ENCODE results near the gene SPPL3.
"Not testable (repeated sequence)": the region's sequence is repeated elsewhere in the genome, so short reads cannot be mapped to it uniquely, and the experiment has no call there.

The SPPL3 gene

DNA sequence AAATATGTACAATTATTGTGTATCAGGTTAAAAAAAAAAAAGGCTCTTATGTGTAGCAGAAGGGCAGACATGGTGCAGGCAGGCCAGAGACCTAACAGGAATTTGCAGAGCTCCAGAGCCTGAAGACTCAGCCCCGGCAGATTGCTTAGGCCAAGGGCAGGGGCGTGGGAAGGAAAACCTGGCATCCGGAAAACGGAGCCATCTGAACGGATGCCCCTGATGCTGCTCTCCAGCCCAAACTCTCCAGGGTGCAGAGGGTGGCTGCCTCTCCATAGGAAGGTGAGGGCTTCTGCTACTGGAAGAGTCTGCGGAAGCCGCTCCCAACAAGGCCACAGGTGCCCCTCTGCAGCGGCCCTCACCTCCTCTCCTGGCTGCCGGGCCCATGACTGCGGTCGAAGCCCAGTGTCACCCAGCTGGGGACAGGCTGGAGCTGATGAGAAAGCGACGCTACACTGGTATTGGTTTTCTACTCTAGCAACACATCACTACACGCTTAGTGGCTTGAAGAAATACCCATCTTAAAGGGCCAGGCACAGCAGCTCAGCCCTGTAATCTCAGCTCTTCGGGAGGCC is 159.2 kb downstream of the SPPL3 start:
- no peak for DNase-seq (ENCODE audit: low spot score)

DNA sequence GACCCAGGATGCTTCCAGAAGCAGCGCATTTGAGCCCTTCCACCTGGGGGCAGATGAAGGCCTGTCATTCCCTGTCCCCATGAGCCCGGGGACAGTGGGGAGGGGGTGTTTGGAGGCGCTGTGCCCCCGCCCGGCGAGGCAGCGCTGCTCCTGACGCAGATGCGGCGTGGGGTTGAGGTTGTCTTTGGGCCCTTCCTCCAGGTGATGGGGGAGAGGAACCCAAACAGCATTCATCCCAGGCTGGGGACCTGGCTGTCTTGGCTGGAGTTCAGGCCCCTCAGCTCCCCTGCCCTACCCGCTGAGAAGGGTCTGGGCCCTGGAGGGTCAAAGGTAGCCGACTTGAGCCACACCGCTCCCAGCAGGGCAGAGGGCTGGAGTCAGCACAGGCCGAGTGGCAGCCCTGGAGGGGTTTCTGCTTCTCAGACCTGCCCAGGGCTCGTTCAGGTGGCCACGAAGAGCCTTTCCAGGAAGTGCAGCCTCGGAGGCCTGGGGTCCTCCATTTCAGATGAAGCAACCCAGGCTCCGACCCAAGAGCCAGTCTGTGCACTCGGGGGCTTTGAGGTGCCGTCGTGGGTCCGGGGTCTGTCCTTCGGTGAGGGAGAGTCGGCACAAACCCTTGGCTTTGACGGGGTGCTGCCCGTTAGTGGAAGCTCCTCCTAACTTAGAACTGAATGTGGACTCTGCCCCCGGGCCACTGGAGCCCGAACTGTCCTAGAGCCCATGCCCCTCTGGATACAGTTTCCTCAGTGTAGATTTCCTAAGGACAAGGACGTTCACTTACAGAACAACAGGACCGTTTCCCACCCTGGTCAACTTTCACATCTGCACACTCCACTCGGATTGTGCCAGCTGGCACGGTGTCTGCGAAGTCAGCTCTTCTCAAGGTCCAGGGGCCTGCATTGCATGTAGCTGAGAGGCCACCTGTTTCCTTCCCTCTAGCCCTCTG is 162.4 kb downstream of the SPPL3 start:
- DNase-seq (ENCODE audit: low spot score): no peak

DNA sequence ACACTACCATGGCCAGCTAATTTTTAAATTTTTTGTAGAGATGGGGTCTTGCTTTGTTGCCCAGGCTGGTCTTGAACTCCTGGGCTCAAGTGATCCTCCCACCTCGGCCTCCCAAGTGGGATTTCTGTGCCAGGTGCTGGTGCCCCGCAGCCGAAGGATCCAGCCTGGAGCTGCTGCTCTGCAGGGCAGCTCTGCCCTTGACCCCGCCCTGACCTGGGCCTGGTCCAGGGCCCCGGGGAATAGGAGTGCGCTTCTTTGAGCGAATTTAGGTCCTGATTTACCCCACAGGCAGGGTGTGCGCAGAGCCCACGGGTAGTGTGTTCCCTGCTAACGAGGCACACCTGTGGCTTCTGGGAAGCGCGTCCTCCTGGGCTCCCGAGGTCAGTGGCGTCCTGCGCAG is 163.3 kb downstream of the SPPL3 start:
- no peak for DNase-seq (ENCODE audit: low spot score)

DNA sequence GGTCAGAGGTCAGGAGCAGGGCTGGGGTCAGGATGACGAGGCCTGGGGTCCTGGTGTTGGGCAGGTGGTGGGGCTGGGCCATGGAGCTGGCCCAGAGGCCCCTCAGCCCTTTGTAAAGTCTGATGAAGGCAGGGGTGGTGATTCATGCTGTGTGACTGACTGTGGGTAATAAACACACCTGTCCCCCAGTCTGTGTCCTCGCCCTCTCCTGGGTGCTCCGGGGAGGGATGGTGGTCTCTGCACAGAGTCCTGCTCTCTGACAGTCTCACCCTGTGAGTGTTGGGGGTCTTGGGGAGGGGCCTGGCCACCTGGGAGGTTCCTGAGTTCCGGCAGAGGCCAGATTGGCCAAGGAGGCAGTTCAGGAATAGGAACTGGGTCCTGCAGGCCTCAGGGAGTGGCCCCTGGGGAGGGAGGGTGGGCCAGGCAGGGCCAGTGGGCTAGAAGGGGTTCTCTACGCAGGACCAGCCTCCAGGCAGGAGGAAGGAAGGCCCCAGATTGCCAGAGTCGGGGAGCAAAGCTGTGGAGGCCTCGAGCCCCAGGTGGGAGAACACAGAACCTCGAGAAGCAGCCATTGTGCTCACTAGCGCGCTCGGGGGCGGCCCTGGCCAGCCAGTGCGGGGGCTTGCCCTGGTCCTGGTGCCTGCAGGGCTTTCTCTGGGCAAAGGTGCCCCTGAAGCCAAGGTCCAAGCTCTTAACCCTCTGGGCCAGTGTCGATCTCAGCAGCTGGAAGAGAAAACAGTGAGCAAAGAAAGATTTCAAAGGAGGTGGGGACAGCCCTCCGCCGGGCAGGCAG is 164.1 kb downstream of the SPPL3 start:
- DNase-seq (ENCODE audit: low spot score): no peak

DNA sequence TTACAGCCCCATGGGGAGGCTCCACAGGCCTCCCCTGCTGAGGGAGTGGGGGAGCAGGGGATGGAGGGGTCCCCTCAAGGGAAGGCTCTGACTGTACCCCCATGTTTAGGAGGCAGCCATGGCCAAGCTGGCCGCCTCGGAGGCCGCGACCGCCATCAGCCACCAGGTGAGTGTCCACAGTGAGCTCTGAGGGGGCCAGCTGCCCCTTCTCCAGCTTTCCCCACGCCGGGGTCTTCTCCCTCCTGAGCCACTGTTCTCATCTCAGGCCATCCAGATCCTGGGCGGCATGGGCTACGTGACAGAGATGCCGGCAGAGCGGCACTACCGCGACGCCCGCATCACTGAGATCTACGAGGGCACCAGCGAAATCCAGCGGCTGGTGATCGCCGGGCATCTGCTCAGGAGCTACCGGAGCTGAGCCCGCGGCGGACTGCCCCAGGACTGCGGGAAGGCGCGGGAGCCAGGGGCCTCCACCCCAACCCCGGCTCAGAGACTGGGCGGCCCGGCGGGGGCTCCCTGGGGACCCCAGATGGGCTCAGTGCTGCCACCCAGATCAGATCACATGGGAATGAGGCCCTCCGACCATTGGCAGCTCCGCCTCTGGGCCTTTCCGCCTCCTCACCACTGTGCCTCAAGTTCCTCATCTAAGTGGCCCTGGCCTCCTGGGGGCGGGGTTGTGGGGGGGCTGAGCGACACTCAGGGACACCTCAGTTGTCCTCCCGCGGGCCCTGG is 165.0 kb downstream of the SPPL3 start:
- no peak for DNase-seq (ENCODE audit: low spot score)

DNA sequence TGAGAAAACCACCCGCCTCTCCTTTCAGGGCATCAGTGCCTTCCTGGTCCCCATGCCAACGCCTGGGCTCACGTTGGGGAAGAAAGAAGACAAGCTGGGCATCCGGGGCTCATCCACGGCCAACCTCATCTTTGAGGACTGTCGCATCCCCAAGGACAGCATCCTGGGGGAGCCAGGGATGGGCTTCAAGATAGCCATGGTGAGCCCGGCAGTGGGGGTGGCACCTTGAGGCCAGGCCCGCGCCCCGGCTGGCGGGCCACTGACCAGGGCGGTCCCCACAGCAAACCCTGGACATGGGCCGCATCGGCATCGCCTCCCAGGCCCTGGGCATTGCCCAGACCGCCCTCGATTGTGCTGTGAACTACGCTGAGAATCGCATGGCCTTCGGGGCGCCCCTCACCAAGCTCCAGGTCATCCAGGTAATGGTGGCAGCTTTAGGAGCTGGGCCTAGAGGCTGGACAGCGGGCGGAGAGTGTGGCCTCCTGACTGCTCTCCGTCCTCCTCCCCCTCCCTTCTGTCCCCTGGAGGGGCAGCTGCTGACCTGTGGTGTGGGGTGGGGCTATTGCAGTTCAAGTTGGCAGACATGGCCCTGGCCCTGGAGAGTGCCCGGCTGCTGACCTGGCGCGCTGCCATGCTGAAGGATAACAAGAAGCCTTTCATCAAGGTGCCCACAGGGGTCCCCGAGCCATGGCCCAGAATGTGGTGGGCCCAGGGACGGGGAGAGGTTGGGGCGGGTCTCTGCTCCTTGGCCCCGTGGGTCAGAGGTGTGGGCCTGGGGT is 165.7 kb downstream of the SPPL3 start:
- DNase-seq (ENCODE audit: low spot score): no peak

DNA sequence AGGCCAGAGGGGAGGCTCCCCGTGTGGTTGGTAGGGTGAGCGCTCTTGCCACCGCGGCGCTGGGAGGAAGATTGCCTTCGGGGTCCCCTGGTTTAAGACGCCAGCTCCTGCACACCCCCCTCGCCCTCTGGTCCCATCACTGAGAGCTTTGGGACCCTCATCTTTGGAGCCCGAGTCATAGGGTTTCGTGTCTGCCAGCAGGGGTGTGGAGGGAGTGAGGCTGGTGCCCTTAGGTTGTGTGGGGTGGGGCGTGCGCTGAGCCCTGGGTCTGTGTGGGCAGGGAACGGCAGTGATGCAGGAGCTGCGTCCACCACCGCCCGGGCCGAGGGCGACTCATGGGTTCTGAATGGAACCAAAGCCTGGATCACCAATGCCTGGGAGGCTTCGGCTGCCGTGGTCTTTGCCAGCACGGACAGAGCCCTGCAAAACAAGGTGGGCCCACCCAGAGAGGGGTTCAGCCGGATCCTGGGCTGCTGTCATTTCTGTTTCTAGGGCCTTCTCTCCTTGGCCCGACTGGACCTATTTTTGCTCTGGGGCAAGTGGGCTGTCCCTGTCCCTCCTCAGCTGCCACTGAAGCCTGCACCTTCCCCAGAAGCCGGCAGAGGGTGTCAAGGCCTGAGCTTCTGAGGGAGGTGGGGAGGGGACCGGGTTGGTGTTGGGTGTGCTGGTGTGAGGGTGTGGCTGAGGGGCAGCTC is 166.5 kb downstream of the SPPL3 start:
- DNase-seq (ENCODE audit: low spot score): no peak

DNA sequence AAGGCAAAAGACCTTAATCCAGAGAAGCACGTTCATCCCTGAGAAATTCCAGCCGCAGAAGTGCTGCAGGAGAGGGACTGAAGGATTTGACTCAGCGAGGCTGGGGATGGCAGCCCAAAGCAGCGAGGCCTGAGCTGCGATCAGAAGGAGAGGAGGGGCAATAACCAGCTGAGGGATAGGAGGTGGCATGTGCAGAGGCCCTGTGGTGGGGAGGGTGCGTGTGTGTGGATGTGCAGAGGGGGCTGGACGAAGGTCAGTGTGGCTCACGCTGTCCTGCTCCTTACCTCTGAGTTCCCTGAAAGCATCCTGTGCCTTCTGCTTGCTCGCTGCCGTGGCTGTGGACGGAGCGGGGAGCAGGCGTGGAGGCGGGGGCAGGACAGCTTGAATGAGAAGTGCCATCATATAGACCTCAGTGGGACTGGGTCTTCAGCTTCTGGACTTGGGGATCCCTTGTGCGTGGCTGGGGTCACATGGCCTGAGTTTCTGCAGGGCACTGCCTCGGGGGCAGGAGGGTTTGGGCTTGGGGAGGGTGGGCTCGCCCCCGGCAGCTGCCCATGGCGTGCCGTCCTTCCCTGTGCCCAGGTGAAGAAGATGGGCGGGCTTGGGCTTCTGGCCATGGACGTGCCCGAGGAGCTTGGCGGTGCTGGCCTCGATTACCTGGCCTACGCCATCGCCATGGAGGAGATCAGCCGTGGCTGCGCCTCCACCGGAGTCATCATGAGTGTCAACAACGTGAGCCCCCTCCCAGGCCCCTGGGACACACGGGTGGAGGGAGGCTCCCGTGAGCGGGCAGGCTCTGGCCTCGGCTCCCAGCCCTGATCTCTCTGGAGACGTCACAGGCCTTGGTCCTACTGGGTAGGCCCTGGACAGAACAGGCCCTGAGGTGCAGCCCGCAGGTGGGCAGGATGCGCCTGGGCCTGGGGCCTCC is 167.5 kb downstream of the SPPL3 start:
- DNase-seq (ENCODE audit: low spot score): no peak

DNA sequence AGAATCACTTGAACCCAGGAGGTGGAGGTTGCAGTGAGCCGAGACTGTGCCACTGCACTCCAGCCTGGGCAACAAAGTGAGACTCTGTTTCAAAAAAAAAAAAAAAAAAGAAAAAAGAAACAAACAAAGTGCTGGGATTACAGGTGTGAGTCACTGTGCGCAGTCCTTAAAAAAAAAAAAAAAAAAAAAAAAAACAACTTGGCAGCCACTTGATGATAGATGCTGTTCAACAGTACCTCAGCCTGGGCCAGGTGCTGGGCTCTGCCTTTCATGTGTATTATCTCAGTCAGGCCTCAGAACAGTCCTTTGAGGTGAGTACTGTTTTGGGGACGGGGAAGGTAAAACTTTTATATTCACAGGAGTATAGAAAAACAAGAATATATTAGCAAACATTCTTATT is 169.0 kb downstream of the SPPL3 start:
- DNase-seq (ENCODE audit: low spot score): no peak

DNA sequence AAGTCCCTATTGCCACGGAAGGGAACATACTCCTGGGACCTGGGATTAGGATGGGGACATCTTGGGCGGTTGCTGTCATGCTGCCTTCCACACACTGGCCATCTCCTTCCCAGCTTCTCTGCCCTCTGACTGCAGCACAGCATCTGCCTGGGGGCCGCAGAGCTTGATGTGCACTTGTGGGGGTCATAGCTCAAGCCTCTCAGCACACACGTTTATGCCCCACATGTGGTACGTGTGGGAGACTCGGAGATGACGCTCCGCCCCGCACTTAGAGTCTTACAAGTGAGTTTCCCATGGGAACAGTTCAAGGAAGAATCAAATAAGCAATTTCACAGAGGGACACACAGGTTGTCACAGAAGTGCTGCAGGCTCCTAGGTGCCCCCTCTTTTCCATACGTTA is 169.9 kb downstream of the SPPL3 start:
- DNase-seq (ENCODE audit: low spot score): no peak

DNA sequence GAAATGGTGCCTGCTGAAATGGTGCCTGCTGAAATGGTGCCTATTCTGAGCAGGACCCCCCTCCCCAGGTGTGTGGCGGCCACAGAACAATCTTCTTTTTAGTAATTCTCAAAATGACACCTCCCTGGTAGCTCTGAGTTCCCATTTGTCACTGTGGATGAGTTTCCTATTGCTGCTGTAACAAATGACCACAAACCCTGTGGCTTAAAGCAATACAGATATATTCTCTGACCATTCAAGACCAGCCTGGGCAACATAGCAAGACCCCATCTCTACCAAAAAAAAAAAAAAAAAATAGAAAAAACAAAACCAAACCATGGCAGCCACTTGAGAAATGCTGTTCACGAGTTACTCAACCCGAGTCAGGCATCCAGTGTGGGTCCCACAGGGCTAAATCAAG is 170.6 kb downstream of the SPPL3 start:
- DNase-seq (ENCODE audit: low spot score): no peak

DNA sequence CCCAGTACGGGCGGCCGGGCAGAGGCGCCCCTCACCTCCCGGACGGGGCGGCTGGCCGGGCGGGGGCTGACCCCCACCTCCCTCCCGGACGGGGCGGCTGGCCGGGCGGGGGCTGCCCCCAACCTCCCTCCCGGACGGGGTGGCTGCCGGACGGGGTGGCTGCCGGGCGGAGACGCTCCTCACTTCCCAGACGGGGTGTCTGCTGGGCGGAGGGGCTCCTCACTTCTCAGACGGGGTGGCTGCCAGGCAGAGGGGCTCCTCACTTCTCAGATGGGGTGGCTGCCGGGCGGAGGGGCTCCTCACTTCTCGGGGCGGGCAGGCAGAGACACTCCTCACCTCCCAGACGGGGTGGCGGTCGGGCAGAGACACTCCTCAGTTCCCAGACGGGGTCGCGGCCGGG is 172.0 kb downstream of the SPPL3 start:
- not testable (repeated sequence) for DNase-seq (ENCODE audit: low spot score)

DNA sequence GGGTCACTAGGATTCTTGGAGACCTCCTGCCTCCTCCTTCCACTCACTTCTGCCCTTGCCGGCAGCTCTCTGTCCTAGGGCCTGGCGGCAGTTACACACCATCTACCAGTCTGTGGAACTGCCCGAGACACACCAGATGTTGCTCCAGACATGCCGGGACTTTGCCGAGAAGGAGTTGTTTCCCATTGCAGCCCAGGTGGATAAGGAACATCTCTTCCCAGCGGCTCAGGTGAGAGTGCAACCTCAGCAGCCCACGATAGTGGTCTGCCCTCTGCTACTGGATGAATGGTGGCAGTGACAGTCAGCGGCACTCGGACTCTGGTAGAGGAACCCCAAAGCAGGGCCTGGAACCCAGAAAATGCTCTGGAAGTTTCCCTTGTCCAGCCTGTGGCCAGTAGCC is 177.2 kb downstream of the SPPL3 start:
- DNase-seq (ENCODE audit: low spot score): no peak

DNA sequence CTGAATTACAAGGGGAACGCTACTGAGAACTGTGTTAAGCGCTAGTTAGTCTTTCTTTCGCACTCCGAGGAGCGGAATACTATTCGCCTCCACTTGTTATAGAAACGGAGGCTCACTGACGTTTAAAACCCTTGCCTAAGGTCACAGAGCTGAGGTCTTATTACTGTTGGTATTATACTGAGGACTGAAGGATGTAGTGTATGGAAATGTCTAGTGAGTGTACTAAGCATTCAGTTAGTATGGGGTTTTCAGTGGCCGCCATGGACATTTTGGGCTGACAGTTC is 177.7 kb downstream of the SPPL3 start:
- DNase-seq (ENCODE audit: low spot score): no peak

DNA sequence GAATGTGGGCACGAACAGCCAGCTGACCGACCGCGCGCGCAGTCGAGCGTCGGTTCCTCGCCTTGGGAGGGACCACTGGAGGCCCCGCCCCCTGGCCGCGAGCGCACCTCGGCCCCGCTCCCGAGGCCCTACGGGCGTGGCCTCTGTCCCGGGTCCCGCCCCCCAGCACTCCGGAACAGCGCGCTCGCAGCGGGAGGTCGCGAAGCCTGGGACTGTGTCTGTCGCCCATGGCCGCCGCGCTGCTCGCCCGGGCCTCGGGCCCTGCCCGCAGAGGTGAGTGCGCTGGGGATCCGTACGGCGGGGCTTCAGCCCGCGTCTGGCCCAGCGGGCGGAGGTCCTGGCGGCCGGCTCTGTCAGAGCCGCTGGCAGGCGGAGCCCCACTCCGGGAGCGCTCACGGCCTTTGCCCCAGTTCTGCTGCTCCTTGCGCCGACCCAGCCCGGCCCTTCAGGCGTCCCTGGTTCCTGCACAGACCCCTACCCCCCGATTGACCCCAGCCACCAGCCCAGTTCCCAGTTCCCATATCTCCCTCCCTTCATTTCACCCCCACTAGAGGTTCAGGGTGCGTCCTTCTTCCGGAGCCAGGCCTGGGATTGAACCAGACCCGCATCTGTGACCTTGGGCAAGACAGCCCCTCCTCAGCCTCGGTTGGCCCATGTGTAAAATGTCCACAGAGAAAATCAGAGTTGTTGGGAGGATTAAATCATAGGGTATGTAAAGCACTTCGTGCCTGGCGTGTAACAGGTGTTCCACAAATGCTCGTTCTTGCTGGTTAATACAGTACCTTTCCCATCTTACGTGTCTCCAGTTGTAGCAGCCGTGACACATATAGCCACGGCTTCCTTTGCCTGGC is 178.3 kb downstream of the SPPL3 start, which contains the start of gene ACADS:
TSS of gene ACADS (plus strand) at position 168 of the 851 bp plus-strand sequence. CDS start at position 228, 60 bp downstream.
- DNase-seq (ENCODE audit: low spot score): peak; percentile 85

DNA sequence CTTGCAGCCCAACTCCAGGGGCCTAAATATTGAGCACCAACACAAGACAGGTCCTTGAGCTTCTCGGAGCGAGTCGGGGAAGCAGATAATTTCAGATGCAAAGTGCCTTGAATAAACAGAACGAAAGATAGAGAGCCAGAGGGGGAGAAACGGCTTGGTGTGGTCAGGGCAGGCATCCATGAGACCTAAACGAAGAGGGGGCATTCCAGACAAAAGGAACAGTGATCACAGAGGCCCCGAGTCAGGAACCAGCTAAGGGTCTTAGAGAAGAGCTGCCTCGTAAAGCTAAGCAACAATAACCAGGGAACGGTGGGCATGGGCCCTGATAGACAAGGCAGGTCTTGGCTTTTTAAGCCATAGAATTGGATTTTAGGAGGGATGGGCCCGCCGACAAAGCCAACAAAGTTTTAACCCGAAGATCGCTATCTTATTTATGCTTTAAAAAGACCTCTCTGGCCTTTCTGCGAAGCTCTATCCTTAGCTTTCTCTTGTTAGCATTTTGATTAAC is 179.0 kb downstream of the SPPL3 start:
- no peak for DNase-seq (ENCODE audit: low spot score)

DNA sequence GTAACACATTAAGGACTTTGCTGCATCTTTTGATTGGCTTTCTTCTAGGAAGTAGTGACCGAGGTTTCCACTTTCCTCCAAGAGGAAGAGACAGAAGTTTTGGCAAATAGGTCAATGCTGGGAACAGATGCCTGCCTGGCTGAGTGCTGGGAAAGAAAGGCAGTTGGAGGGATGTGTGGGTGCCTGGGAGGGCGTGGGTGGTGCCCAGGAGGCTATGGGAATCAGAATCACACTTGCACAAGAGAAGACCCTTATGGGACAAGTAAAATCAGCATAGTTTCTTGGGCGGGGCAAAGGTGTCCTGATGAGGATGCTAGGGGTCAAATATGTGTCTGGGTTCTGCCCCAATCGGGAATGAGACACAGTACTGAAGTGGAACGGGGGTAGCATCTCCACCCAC is 179.4 kb downstream of the SPPL3 start:
- DNase-seq (ENCODE audit: low spot score): no peak

DNA sequence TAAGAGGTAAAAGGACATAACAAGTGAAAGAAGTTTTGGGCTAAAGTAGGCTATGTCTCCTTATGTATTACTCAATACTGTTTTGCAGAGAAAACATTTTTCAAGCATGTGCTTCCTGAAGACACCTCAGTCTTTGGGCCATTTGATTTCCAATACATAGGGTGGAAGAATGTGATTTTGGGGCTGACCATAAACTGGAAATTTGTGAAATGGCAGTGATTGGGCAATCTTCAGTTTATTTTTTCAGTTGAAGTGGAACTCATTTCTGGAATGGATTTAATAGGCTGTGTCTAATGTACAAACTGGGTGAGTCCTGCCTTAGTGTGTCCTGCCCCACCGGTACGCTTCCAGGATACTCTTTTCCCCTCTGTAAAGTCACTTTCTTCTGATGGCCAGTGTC is 181.4 kb downstream of the SPPL3 start:
- no peak for DNase-seq (ENCODE audit: low spot score)

DNA sequence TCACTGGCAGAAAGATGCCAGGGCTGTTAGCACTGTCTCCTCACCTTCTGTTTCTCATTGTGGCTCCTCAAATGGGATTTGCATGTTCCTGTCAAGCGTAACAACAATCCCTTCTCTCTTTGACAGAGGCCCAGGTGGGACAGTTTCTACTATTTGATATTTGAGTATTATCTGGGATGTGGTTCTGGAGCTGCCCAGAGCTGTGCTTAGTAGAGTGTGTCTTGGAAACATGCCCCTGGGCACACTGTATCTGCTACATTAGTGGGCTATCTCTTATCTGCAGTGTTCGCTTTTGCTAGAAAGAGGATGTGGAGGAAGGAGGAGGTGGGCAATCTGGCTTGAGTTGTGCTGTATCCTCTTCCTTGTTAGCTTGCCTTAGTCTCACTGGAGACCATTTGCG is 182.3 kb downstream of the SPPL3 start:
- DNase-seq (ENCODE audit: low spot score): no peak

Data from CD4-positive, alpha-beta T cell treated with Interleukin-6 at 100 ng/mL for 8 hours (primary cell).